ENCODE data around the gene CCNL2. TPM values are rescaled to one million over a fixed set of nuclear protein-coding genes. Genes with fewer than 3 reads are reported as not detected.

The CCNL2 gene
- total and polyA plus RNA-seq, 2 donors (not counting 1 experiment from before 2014, with no cell fraction given) = 263 to 347 TPM

GRCh38 chr1:1390675-1391074 is 8.5 kb downstream of the CCNL2 start:
- Histone ChIP-seq H3K27ac (ENCODE audit: low read length in 2 of 2) (no peak overlapping the region), H3K9ac (ENCODE audit: low read length) (no peak overlapping the region), H4K20me1 (ENCODE audit: control insufficient read depth, insufficient read depth, low read length, poor library complexity, severe bottlenecking) (peaks cover 62% of the 10 kb centered on the region), H3K4me1 (ENCODE audit: control insufficient read depth in 2 of 2, insufficient read depth in 2 of 2, low read length in 2 of 2) (no peaks in the 10 kb centered on the region), H3K27me3 (replicated peaks in 1 of 4; ENCODE audit: control extremely low read depth in 1 of 4, control insufficient read depth in 3 of 4, insufficient read depth in 4 of 4, low read length in 3 of 4) (no peaks in the 10 kb centered on the region), H3K4me2 (replicated peaks; ENCODE audit: low read depth, low read length, poor library complexity, severe bottlenecking) (no peak overlapping the region), H2AFZ (ENCODE audit: insufficient read depth, low read depth, low read length, poor library complexity, severe bottlenecking) (no peak overlapping the region), H3K9me3 (ENCODE audit: control extremely low read depth in 1 of 3, control insufficient read depth in 2 of 3, insufficient read depth in 1 of 3, low read length in 2 of 3) (no peaks in the 10 kb centered on the region), H3K4me3 (ENCODE audit: control extremely low read depth in 1 of 5, extremely low read depth in 1 of 5, insufficient read depth in 1 of 5, low read depth in 2 of 5, low read length in 4 of 5) (no peak overlapping the region), H3K36me3 (replicated peaks in 1 of 2; ENCODE audit: control extremely low read depth in 1 of 2, control insufficient read depth in 1 of 2, extremely low read depth in 1 of 2, insufficient read depth in 2 of 2, low read length in 1 of 2) (peaks cover 23 to 94% of the 10 kb centered on the region in 2 experiments), H3K79me2 (ENCODE audit: control insufficient read depth, insufficient read depth, low read length) (peaks cover 52% of the 10 kb centered on the region)
- ATAC-seq (ENCODE audit: low read depth) (no peak), DNase-seq (no peak)
- Mint-ChIP-seq H3K4me3 (no peak overlapping the region), H3K4me1 (peaks cover 10% of the 10 kb centered on the region), H3K27me3 (no peaks in the 10 kb centered on the region), H3K9me3 (ENCODE audit: insufficient read depth) (no peaks in the 10 kb centered on the region), H3K27ac (no peak overlapping the region)
- WGBS (ENCODE audit: insufficient coverage) = 95% methylated on average over 9 of the region's 12 CpGs
- ChIA-PET POLR2A (no interaction called here), CTCF (interaction anchor here (1.0 kb wide), 1 partner anchor 8 kb away, joined by 3 read pairs; the partner anchor contains the start of gene CCNL2)
- TF ChIP-seq CTCF (IDR thresholded peaks at IDR 0.05) (no peak), EZH2 (IDR thresholded peaks at IDR 0.05; ENCODE audit: borderline replicate concordance, insufficient read depth, low read depth, low read length, poor library complexity, severe bottlenecking) (no peak)
- intact Hi-C loops (cut with micrococcal nuclease) = no loop called here

GRCh38 chr1:1388078-1388472 is 11.1 kb downstream of the CCNL2 start:
- intact Hi-C loops (cut with micrococcal nuclease) = no loop called here
- Histone ChIP-seq H3K9ac (ENCODE audit: low read length) (no peak overlapping the region), H3K4me1 (ENCODE audit: control insufficient read depth in 2 of 2, insufficient read depth in 2 of 2, low read length in 2 of 2) (no peaks in the 10 kb centered on the region), H3K27ac (ENCODE audit: low read length in 2 of 2) (no peak overlapping the region), H3K27me3 (replicated peaks in 1 of 4; ENCODE audit: control extremely low read depth in 1 of 4, control insufficient read depth in 3 of 4, insufficient read depth in 4 of 4, low read length in 3 of 4) (no peaks in the 10 kb centered on the region), H4K20me1 (ENCODE audit: control insufficient read depth, insufficient read depth, low read length, poor library complexity, severe bottlenecking) (peaks cover 44% of the 10 kb centered on the region), H3K36me3 (replicated peaks in 1 of 2; ENCODE audit: control extremely low read depth in 1 of 2, control insufficient read depth in 1 of 2, extremely low read depth in 1 of 2, insufficient read depth in 2 of 2, low read length in 1 of 2) (peaks cover 15 to 74% of the 10 kb centered on the region in 2 experiments), H3K79me2 (ENCODE audit: control insufficient read depth, insufficient read depth, low read length) (peaks cover 27% of the 10 kb centered on the region), H3K4me2 (replicated peaks; ENCODE audit: low read depth, low read length, poor library complexity, severe bottlenecking) (no peak overlapping the region), H3K9me3 (ENCODE audit: control extremely low read depth in 1 of 3, control insufficient read depth in 2 of 3, insufficient read depth in 1 of 3, low read length in 2 of 3) (no peaks in the 10 kb centered on the region), H3K4me3 (ENCODE audit: control extremely low read depth in 1 of 5, extremely low read depth in 1 of 5, insufficient read depth in 1 of 5, low read depth in 2 of 5, low read length in 4 of 5) (no peak overlapping the region), H2AFZ (ENCODE audit: insufficient read depth, low read depth, low read length, poor library complexity, severe bottlenecking) (no peak overlapping the region)
- Mint-ChIP-seq H3K27ac (no peak overlapping the region), H3K4me3 (no peak overlapping the region), H3K9me3 (ENCODE audit: insufficient read depth) (no peaks in the 10 kb centered on the region), H3K4me1 (no peaks in the 10 kb centered on the region), H3K27me3 (no peaks in the 10 kb centered on the region)
- ATAC-seq (ENCODE audit: low read depth) (no peak), DNase-seq (no peak)
- TF ChIP-seq CTCF (IDR thresholded peaks at IDR 0.05) (no peak), EZH2 (IDR thresholded peaks at IDR 0.05; ENCODE audit: borderline replicate concordance, insufficient read depth, low read depth, low read length, poor library complexity, severe bottlenecking) (no peak)
- ChIA-PET CTCF (no interaction called here), POLR2A (no interaction called here)
- 97% methylated on average over 5 of the region's 16 CpGs for WGBS (ENCODE audit: insufficient coverage)
